Lower leg skin (tissue), 4 donors: ENCODE measurements around the gene NR2E1. TPM values are rescaled to one million over a fixed set of nuclear protein-coding genes. Genes with fewer than 3 reads are reported as not detected.

Source experiments
- DNase-seq, 2 donors: peaks; one replicate each; pipeline ENCODE4 v3.0.0-alpha.2; 2019; ENCODE audit warnings: low spot score in 2 of 2
- H3K4me3 ChIP-seq: fragments of 200-600 bp; sonication (generic); 2 replicates; pipeline ENCODE4 v1.5.1; 2017; ENCODE audit warnings: mild to moderate bottlenecking, low read depth; ENCODE audit not compliant: poor library complexity, severe bottlenecking
- CTCF ChIP-seq, 3 donors: fragments of 450-650 bp; IDR thresholded peaks; one replicate each; pipeline ENCODE4 v1.5.1; 2016; ENCODE audit warnings: antibody characterized with exemption in 3 of 3, mild to moderate bottlenecking in 3 of 3, moderate library complexity in 2 of 3
- POLR2A ChIP-seq, 2 donors: fragments of 450-650 bp; IDR thresholded peaks; one replicate each; pipeline ENCODE4 v1.6.1; 2016 to 2017; ENCODE audit warnings: antibody characterized with exemption in 2 of 2, mild to moderate bottlenecking in 1 of 2, moderate library complexity in 1 of 2
- WGBS, 2 donors: methylation state at CpG; one replicate each; pipeline ENCODE4 v1.1.5; 2018; 5-methylcytosine and 5-hydroxymethylcytosine counted together
- intact Hi-C: fragments of 100-400 bp; cut with DNase I; formaldehyde crosslinking; loops from one replicate; pipeline ENCODE4 v1.15.0; 2023; ENCODE audit warnings: low total_unique reads
- total RNA-seq, 4 donors: library from RNA; depleted of rRNA; stranded (reverse); fragments of >200 nt; gene quantifications; one replicate each; pipeline ENCODE4 v1.1.0, GENCODE V29; 2016

The NR2E1 gene
- total RNA-seq, 4 donors from 2014 or later, result not detected

DNA sequence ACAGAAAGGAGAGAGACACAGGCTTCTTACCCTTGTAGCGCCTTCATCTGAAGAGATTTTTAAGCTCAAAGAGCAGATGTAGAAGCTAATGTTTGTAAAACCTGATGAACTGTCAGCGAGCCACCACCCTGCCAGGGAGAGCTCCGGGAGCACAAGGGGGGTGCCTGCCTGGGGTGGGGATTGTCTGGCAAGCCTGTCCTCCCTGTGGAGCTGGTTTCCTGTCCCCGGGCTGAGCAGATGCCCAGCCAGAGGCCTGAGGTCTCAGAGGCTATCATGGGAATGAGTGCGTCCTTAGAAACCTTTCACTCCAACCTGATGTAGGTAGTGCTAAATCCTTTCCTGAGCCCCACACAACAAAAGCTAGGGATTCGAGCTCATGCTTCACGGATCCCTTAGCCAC is 41.9 kb upstream of the NR2E1 start:
- TF ChIP-seq POLR2A (IDR thresholded peaks at IDR 0.05) (no peak), CTCF (IDR thresholded peaks at IDR 0.05) (no peak)
- H3K4me3 ChIP-seq, result no peak overlapping the region
- 36 to 46% methylated on average over 7 of the region's 7 CpGs for WGBS, 2 donors
- DNase-seq, result no peak
- intact Hi-C loops, result no loop called here

GRCh38 chr6:108127056-108127455 is 38.8 kb upstream of the NR2E1 start:
- intact Hi-C loops, result no loop called here

GRCh38 chr6:108127826-108128225 is 38.0 kb upstream of the NR2E1 start:
- intact Hi-C loops, result no loop called here
- H3K4me3 ChIP-seq, result no peak overlapping the region
- TF ChIP-seq POLR2A (IDR thresholded peaks at IDR 0.05) (no peak), CTCF (IDR thresholded peaks at IDR 0.05) (no peak)
- WGBS, 2 donors, result 33 to 48% methylated on average over 2 of the region's 2 CpGs
- peak in 1 of 2 donors; percentile 49 for DNase-seq

More at GRCh38 chr6:108127056-108127455, 38.8 kb upstream of the NR2E1 start:
- no peak overlapping the region for H3K4me3 ChIP-seq
- whole genome bisulfite sequencing, 2 donors, result 91 to 100% methylated on average over 1 of the region's 1 CpG
- TF ChIP-seq POLR2A (IDR thresholded peaks at IDR 0.05), result no peak
- no peak for DNase-seq

GRCh38 chr6:108130262-108130661 is 35.6 kb upstream of the NR2E1 start:
- H3K4me3 ChIP-seq, result no peak overlapping the region
- DNase-seq, result no peak
- TF ChIP-seq POLR2A (IDR thresholded peaks at IDR 0.05) (no peak), CTCF (IDR thresholded peaks at IDR 0.05) (no peak)
- intact Hi-C loops, result no loop called here

DNA sequence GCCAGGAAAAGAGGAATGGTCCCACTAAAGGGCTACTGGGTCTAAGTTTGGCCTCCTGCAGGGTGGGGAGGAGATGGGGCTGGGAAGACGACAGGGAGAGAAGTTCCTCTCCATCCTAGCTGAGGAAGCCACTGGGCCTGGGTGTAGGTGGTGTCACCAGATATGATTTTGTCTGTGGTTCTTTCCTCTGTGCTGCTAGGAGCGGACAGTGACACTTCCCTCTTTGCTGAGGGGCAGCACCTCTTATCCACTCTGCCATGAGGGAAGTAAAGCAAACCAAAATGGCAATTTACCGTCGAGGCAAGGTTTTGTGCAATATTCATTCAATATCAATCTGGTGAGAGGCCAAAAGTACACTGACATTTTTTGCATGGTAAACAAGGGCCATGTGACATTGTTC is 33.0 kb upstream of the NR2E1 start:
- intact Hi-C loops, result no loop called here
- H3K4me3 ChIP-seq, result no peak overlapping the region
- TF ChIP-seq POLR2A (IDR thresholded peaks at IDR 0.05) (no peak), CTCF (IDR thresholded peaks at IDR 0.05) (no peak)
- no peak for DNase-seq
- 74 to 85% methylated on average over 4 of the region's 4 CpGs for WGBS, 2 donors

DNA sequence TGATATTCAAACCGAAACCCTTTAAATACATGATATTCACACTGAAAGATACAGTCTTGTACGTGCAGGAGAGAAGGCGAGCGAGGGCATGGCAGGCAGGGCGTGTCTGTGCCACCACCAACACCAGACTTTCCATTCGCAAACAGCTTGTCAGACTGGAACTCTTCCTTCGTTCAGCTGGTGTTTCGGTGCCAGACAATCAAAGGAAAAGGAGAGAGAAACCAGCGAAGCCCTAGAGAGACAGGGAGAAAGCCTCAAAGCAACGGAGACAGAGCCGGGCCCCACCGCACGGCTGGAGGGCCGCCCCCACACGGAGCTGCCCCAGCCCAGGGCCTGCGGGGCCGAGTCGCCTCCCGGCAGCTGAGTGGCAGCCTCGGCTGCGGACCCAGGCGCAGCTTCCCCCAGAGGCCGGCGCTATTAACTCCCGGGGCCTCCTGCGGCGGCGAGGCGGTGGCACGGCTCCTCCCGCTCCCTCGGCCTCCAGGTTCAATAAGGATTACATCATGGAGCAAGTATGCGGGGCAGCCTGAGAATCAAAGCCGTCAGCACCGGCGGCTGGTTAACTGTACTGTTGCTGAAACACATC is 32.1 kb upstream of the NR2E1 start:
- intact Hi-C loops, result no loop called here
- TF ChIP-seq POLR2A (IDR thresholded peaks at IDR 0.05), result no peak
- TF ChIP-seq CTCF (IDR thresholded peaks at IDR 0.05), result no peak
- 4 to 6% methylated on average over 27 to 36 of the region's 36 CpGs for WGBS, 2 donors
- DNase-seq, result peak in 1 of 2 donors; percentile 87
- H3K4me3 ChIP-seq, result peak overlapping the region; percentile 15
